OCI-LY1 (cell line): Measurements from ENCODE around the gene CCDC192.

Source experiments
- H2AFZ ChIP-seq: fragments of 200-600 bp; sonication (generic), shearing (Covaris generic); 2 replicates; pipeline ENCODE4 v1.6.0; 2014; ENCODE audit warnings: antibody characterized with exemption, mild to moderate bottlenecking, low read length
- H3F3A ChIP-seq: fragments of 200-600 bp; sonication (generic), shearing (Covaris generic); 2 replicates; pipeline ENCODE4 v1.6.0; 2014; ENCODE audit warnings: mild to moderate bottlenecking, antibody characterized with exemption, low read length, moderate library complexity; ENCODE audit not compliant: insufficient read depth
- H3K27ac ChIP-seq: fragments of 200-600 bp; sonication (generic); 2 replicates; pipeline ENCODE4 v1.5.1; 2014; ENCODE audit warnings: low read length, mixed run types, mild to moderate bottlenecking, low read depth; ENCODE audit not compliant: poor library complexity, severe bottlenecking
- H3K27me3 ChIP-seq: fragments of 200-600 bp; sonication (generic); 2 replicates; pipeline ENCODE4 v1.6.0; 2014; ENCODE audit warnings: antibody characterized with exemption, mild to moderate bottlenecking, low read length, moderate library complexity; ENCODE audit not compliant: insufficient read depth
- H3K36me3 ChIP-seq: fragments of 200-600 bp; sonication (generic); 2 replicates; pipeline ENCODE4 v1.6.1; 2014; ENCODE audit warnings: mild to moderate bottlenecking, antibody characterized with exemption, low read length, moderate library complexity, mixed read lengths; ENCODE audit not compliant: insufficient read depth
- H3K4me1 ChIP-seq: fragments of 200-600 bp; sonication (generic); 2 replicates; pipeline ENCODE4 v1.5.1; 2014; ENCODE audit warnings: mild to moderate bottlenecking, low read length, moderate library complexity; ENCODE audit not compliant: insufficient read depth, severe bottlenecking
- H3K4me2 ChIP-seq: fragments of 200-600 bp; sonication (generic), shearing (Covaris generic); 2 replicates; pipeline ENCODE4 v1.6.1; 2014; ENCODE audit warnings: low read length
- H3K4me3 ChIP-seq: fragments of 200-600 bp; sonication (generic); 2 replicates; pipeline ENCODE4 v1.5.1; 2014; ENCODE audit warnings: low read length, low read depth, mild to moderate bottlenecking, mixed read lengths; ENCODE audit not compliant: poor library complexity, severe bottlenecking
- H3K79me2 ChIP-seq: fragments of 200-600 bp; shearing (Covaris generic); 2 replicates; pipeline ENCODE4 v1.6.1; 2016; ENCODE audit warnings: mixed run types, low read length, mixed read lengths; ENCODE audit not compliant: insufficient read depth
- H3K9ac ChIP-seq: fragments of 200-600 bp; sonication (generic), shearing (Covaris generic); 2 replicates; pipeline ENCODE4 v1.6.1; 2014; ENCODE audit warnings: mild to moderate bottlenecking, low read length, mixed read lengths
- H3K9me2 ChIP-seq: fragments of 200-600 bp; sonication (generic), shearing (Covaris generic); 2 replicates; pipeline ENCODE4 v1.6.1; 2014; ENCODE audit warnings: low read depth, mild to moderate bottlenecking, low read length, mixed read lengths
- H3K9me3 ChIP-seq: fragments of 200-600 bp; shearing (Covaris generic); 2 replicates; pipeline ENCODE4 v1.6.1; 2014; ENCODE audit warnings: low read length, mixed read lengths
- H4K20me1 ChIP-seq: fragments of 200-600 bp; sonication (generic), shearing (Covaris generic); 2 replicates; pipeline ENCODE4 v1.6.0; 2016; ENCODE audit warnings: mild to moderate bottlenecking, low read length; ENCODE audit not compliant: insufficient read depth
- CTCF ChIP-seq: fragments of 200-600 bp; sonication (generic), shearing (Covaris generic); IDR thresholded peaks from 2 replicates; pipeline ENCODE4 v1.5.1; 2017; ENCODE audit warnings: mild to moderate bottlenecking, antibody characterized with exemption, low read length, moderate library complexity, mixed read lengths
- EZH2 ChIP-seq: fragments of 200-600 bp; sonication (generic), shearing (Covaris generic); IDR thresholded peaks from 2 replicates; pipeline ENCODE4 v1.8.0; 2017; ENCODE audit warnings: borderline replicate concordance, mixed run types, mild to moderate bottlenecking, antibody characterized with exemption, low read length, moderate library complexity, mixed read lengths

CCDC192 gene, protein sequence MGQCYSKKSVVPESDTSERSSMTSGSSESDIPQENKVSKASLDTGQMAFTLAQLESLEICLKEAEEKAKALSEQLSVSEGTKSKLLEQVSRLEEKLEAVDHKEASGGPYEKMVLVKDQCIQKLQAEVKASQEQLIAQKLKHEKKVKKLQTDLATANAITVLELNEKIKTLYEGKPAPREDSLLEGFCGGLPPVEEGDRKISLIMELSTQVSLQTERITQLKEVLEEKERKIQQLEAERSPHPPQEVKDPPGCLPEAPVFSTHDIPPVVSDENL

GRCh38 chr5:127702926-127703561 is at the start of gene CCDC192:
TSS of gene CCDC192 (plus strand) at chr5:127703391. CDS start at chr5:127703446, 55 bp downstream.
- no peak within 1 kb of the TSS for H2AFZ ChIP-seq

DNA sequence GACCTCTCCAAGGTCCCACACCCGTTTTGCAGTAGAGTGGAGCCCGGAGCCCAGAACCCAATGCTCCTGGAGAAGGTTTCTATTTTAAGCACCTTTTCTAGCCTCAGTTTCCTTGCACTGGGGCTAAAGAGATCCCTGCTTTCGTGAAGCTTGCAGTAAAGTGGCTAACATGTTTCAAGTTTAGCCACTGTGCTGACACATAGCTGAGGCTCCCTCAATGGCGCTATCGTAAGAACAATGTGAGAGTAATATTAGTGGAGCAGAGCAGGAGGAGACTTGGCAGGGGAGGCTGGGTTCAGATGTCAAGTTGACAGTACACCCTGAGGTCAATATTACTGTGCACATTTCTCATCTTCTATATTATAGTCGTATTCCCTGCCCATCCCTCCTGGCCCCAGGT is 46.4 kb upstream of the CCDC192 start:
- no peaks in the 10 kb centered on the region for H3K9me2 ChIP-seq
- no peaks in the 10 kb centered on the region for H3K27me3 ChIP-seq
- no peaks in the 10 kb centered on the region for H3K9me3 ChIP-seq
- H3K27ac ChIP-seq: no peak overlapping the region
- TF ChIP-seq EZH2 (no peak), CTCF (no peak)
- H3F3A ChIP-seq: no peaks in the 10 kb centered on the region
- no peaks in the 10 kb centered on the region for H4K20me1 ChIP-seq
- H3K4me1 ChIP-seq: peaks cover 3% of the 10 kb centered on the region
- no peak overlapping the region for H2AFZ ChIP-seq
- H3K79me2 ChIP-seq: no peaks in the 10 kb centered on the region
- H3K4me3 ChIP-seq: no peak overlapping the region
- H3K4me2 ChIP-seq: no peak overlapping the region
- no peak overlapping the region for H3K9ac ChIP-seq
- H3K36me3 ChIP-seq: no peaks in the 10 kb centered on the region

More at GRCh38 chr5:127702926-127703561, at the start of gene CCDC192:
- Histone ChIP-seq H3K27me3 (no peaks in the 10 kb centered on the region), H3K4me3 (no peak within 1 kb of the TSS), H3K9me3 (no peaks in the 10 kb centered on the region), H3K79me2 (no peaks in the 10 kb centered on the region), H3K27ac (no peak within 1 kb of the TSS), H3K9ac (no peak within 1 kb of the TSS), H3K36me3 (no peaks in the 10 kb centered on the region), H4K20me1 (no peaks in the 10 kb centered on the region), H3F3A (no peaks in the 10 kb centered on the region), H3K4me1 (no peaks in the 10 kb centered on the region), H3K4me2 (no peak within 1 kb of the TSS), H3K9me2 (no peaks in the 10 kb centered on the region)
- TF ChIP-seq CTCF: no peak
- TF ChIP-seq EZH2: no peak

DNA sequence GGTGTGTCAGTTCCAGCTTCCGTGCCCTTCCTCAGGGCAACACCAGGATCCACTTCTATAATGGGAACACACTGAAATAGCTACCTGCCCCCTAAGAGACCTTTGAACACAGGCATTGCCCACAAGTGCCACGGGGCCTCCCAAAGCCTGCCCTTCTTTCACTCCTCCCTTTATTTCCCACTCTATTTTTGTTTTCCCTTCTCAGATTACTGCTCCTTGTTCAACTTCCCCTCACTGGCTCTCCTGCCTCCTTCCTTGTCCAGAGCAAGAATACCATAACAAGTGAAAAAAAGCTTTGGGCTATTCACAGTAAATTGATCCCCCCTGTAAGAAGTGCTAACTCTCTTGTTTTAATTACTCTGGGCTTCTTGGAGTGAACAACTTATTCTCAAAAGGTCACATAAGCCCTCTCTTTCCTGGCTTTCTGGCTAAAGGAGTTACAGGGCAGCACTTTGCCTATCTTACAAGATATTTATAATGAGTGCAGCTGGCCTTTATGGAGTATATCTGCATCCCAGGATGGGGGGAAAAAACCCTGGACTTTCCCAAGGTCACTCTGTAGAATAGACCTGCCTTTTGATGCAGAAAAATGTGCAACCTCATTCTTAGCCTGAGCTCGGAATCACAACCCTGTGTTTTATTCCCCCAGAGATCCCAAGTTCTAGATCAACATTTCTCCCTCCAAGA is 43.0 kb upstream of the CCDC192 start:
- no peaks in the 10 kb centered on the region for H3K79me2 ChIP-seq
- no peaks in the 10 kb centered on the region for H3K9me2 ChIP-seq
- H4K20me1 ChIP-seq: no peaks in the 10 kb centered on the region
- H3K9ac ChIP-seq: no peak overlapping the region
- no peak overlapping the region for H3K4me2 ChIP-seq
- H3K27ac ChIP-seq: no peak overlapping the region
- no peaks in the 10 kb centered on the region for H3K9me3 ChIP-seq
- TF ChIP-seq EZH2: no peak
- no peak for TF ChIP-seq CTCF
- no peaks in the 10 kb centered on the region for H3F3A ChIP-seq
- no peak overlapping the region for H3K4me3 ChIP-seq
- no peaks in the 10 kb centered on the region for H3K27me3 ChIP-seq
- H2AFZ ChIP-seq: no peak overlapping the region
- H3K36me3 ChIP-seq: no peaks in the 10 kb centered on the region
- peaks cover 11% of the 10 kb centered on the region for H3K4me1 ChIP-seq
